HG03097 (cell line): ENCODE measurements around the gene RHO.
"Not testable (repeated sequence)": the region's sequence is repeated elsewhere in the genome, so short reads cannot be mapped to it uniquely, and the experiment has no call there.

Source experiments
- ATAC-seq: cut with Tn5 transposase; IDR thresholded peaks from one replicate; pipeline ENCODE4 v1.9.1; 2021; ENCODE audit not compliant: unreplicated experiment, low FRiP score

Gene RHO

DNA sequence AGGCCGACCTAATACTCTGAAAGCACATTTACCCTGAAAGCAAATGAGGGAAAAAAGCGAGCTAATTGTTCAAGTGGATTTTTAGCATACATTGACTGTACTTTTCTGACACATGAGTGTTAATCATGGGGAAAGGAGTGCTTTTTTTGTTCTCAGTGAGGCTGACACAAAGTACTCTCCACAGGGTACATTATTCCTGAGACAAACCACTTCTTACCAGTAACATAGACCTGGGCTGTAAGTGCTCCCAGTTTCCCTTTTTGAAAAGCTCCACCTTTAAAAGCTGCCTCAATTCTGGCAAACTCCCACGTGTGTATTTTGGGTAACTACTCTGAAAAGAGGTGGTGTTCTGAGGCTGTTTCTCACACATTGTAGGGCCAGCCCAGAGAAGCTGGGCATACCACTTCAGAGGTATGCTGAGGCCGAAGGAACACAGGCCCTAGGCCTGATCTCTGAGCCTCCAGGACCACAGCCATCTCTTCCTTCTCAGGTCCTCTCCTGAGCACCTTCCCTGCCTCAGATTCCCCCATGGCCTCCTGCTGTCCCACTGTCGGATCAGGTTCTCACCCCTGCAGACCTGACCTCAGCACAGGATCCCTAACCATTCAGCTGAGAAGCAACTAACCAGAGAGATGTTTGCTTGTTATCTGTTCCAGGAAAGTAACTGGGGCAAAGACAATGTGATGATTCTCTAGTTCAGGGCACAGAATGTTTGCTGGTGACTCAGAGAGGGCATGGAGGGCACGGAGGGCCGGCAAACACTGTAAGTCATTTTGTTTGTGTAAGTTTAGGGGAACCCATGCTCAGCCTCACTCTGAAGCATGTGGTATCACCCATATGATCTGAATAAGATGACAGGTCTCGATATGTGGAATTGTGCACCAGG lies 29.6 kb upstream of the RHO start:
- ATAC-seq: not testable (repeated sequence)

DNA sequence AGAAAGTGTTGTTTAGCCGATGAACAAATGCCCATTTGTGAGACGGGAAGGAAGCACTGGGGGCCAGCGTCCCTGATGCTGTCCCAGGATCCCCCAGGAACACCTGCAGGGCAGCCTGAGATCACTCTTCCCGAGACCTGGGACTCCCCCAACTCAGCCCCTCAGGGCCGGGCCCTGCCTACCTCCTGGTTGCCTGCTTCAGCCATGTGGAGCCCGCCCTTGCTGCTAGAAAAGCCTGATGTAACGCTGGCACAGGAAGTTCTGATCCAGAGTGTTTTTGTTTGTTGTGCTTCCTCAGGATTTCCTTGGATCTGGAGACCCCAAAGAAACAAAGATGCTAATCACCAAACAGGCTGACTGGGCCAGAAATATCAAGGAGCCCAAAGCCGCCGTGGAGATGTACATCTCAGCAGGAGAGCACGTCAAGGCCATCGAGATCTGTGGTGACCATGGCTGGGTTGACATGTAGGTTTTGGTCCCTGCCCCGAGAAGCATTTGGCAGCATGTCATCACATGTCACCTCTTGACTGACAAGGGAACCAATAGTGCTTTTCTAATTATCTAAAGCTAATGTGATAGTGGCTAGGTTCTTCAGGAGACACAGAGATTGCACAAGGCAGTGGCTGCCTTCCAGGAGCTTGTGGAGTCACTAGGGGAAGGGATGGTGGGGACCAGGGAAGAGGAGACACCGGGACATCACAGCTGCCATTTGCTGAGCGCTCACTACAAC lies 28.7 kb upstream of the RHO start:
- ATAC-seq: not testable (repeated sequence)

- ATAC-seq: no peak
Measured at GRCh38 chr3:129500334-129500658, 28.1 kb upstream of the RHO start.

DNA sequence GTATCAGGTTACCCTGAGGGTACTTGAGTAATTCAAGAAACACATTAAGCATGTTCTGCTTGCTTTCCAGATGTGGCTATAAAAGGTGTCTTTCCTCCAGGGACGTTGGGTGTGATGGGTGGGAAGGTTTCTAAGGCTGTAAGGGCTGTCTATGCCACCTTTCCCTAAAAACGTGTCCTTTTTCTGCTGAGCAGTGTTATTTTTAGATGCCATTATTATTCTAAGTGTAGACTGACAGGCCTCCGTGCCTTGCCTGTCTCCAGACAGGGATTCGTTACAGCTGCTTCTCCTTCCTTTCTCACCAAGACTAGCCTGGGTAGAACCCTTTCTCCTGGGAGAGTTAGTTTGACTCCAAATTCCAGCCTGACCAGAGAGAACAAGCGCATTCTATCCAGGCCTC lies 26.8 kb upstream of the RHO start:
- ATAC-seq: no peak

DNA sequence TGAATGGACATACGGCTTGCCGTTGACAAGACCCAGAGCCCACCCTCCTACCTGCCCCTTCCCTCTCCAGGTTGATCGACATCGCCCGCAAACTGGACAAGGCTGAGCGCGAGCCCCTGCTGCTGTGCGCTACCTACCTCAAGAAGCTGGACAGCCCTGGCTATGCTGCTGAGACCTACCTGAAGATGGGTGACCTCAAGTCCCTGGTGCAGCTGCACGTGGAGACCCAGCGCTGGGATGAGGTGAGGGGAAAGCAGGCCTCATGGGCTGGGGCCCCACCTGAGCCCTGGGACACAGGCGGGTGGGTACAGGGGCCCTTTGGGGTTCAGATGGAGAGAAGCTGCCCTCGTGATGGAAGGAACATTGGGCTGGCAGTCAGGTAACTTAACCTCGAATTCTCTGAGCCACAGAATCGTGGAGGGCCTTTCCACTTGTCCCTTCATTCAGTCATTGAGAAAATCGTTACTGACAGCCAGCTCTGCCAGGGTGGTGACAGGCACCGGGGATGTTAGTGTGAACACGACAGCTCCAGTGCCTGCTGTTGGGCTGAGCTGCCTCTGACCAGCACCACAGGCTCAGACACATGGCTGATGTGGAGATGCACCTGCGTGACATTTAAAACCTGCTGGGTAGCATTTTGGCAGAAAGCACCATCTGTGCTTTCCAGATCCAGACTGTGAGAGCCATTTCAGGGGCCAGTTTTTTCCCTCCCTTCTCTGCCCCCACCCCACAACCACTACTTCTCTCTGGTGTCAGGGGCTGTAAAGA lies 25.6 kb upstream of the RHO start:
- ATAC-seq: no peak

DNA sequence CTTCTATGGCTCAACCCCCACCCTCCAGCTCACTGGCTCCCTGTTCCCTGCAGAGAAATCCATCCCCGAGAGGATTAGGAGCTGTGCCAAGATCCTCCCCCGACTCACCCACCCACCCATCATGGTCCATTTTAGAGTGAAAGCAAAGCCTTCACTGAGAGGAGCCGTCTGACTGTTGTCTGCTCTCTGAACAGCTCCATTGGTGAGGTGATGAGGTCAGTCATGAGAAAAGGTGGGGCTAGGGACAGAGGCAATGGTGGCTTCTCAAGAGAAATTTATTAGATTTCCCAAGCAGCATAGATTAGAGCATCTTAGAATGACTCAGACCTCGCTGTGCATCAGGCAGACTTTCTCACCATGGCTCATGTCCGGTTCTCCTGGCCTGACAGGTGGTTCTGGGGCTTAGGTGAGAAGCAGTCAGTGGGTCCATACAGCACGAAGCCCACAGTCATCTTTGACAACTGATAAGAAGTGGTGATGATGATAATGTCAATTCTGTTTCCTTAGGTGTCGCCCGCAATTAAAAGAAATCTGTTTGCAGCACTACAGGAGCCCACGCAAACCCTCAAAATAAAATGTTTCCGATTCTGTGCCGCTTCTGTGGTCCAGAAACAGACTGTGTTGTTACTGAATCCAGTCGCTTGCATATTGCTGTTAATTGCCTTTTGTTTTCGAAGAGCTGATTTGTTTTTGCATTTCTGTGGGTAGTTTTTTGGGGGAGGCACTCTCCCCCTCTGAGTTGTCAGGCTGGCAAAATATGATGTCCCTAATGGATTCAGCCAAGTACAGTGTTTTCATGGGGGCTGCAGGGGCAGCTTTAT lies 24.8 kb upstream of the RHO start:
- no peak for ATAC-seq

DNA sequence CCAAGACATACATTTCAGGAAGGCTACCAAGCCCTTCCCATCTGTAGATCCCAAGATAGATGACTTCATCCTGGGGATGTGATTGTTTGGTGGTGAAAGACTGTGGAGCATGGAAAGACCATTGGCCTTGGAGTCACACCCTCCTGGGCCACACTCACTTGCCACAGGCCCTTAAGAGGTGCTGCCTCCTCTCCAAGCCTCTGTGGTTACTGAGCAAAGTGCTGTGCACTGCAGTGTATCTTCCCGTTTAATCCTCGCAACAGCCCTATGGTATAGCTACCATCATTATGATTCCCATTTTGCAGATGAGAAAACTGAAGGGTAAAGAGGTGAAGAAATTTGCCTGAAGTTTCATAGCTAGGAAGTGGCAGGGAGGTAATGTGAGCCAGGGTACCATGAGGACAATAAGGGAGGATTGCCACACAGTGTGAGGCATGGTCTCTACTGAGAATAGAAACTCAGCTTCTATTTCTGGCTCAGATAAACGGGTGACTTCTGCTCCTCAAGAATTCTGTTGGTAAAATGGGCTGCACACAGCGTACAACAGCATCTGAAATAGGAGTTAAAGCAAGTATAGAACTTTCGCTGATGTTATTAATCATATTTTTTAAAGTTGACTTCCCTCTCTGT lies 23.9 kb upstream of the RHO start:
- no peak for ATAC-seq

- ATAC-seq: no peak
Measured at GRCh38 chr3:129505341-129505740, 23.1 kb upstream of the RHO start.

- ATAC-seq: no peak
Measured at GRCh38 chr3:129506231-129506742, 22.2 kb upstream of the RHO start.

- ATAC-seq: no peak
Measured at GRCh38 chr3:129507181-129507831, 21.1 kb upstream of the RHO start.

GRCh38 chr3:129512595-129512994 lies 15.8 kb upstream of the RHO start:
- no peak for ATAC-seq

GRCh38 chr3:129513705-129514104 lies 14.7 kb upstream of the RHO start:
- ATAC-seq: no peak

DNA sequence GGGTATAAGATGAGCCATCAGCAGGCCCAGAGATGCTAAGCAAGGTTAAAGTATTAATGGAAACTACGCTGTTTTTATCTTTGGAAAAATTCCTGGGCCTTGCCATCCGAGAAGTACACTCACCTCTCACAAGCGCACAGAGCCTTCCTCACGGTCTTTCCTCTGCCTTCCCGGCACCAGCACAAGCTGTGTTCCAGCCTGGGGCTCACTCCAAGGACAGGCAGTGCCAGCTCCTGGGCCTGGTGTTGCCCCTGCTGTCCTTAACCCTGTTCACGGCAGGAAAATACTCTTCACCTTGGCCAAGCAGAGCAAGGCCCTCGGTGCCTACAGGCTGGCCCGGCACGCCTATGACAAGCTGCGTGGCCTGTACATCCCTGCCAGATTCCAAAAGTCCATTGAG lies 14.3 kb upstream of the RHO start:
- ATAC-seq: no peak

DNA sequence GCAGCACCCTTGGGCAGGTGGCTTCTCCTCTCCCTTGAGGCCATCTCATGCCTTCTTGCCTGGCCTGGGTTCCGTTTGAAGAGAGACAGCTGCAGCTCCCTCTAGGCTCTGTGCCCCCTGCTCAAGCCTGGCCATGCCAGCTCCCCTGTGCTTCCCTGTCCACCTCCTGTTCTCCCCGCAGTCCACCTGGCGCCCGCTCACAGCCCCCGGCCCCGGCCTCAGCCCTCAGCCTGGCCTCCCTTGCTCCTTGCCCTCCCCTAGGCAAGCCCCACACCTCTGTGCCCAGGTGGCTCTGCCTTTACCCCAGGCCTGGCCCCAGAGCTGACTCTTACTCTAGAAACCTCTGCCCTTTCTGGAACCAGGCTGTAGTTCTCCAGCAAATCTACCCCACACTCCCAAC lies 13.9 kb upstream of the RHO start:
- no peak for ATAC-seq

GRCh38 chr3:129515108-129515820 lies 13.2 kb upstream of the RHO start:
- not testable (repeated sequence) for ATAC-seq

DNA sequence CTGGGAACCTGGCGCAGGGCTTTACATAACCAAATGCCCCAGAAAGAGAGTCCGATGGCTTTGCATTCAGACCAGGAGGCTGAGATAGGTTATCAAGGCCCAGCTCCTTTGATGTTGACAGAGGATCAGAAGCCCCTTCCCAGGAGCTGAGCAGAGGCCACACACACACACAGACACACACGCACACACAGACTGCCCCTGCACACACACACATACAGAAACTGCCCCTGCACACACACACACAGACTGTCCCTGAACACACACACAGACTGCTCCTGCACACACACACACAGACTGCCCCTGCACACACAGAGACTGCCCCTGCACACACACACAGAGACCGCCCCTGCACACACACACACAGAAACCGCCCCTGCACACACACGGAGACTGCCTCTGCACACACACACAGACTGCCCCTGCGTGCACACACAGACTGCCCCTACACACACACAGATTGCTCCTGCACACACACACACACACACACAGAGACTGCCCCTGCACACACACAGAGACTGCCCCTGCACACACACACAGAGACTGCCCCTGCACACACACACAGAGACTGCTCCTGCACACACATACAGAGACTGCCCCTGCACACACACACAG lies 12.5 kb upstream of the RHO start:
- ATAC-seq: not testable (repeated sequence)

DNA sequence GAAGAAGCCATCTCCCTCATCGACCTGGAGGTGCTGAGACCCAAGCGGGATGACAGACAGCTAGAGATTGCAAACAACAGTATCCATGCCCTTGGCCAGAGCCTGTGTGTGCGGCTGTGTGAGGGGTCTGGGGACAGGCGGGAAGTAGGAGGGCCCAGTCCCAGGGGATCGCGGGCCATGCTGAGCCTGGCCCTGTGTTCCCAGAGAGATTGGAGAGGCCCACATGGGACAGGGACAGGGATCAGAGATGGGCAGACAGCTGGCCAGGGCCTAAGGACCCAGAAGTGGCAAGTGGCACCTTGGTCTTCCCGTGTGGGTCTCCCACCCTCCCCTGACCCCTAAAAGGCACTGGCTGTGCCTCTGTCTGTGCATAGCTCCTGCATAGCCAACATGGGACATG lies 10.9 kb upstream of the RHO start:
- ATAC-seq: no peak

DNA sequence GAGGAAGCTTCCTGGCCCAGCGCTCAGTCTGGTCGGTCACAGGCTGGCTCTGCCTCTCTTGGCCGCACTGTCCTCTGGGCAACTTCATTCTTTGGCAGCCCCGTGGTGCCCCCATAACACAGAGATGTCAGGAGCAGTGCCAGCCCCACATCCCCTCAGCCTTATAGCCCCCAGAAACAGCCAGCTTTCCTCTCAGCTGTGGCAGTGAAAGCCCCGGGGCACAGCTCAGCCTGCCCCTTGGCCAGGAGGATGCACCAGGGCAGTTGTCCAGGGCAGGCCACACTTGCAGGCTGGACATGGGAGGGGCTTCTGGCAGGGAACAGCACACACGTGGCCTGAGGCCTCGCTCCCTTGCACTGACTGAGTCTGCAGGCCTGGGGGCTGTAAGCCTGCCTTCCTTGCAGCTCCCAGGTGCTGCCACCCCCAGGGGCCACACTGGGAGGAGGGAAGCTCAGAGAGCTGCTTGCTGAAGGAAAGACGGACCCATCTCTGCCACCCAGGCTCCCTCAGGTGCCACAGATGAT lies 10.3 kb upstream of the RHO start:
- ATAC-seq: no peak
